ENCODE results near the gene TRABD2A.

TRABD2A gene

DNA sequence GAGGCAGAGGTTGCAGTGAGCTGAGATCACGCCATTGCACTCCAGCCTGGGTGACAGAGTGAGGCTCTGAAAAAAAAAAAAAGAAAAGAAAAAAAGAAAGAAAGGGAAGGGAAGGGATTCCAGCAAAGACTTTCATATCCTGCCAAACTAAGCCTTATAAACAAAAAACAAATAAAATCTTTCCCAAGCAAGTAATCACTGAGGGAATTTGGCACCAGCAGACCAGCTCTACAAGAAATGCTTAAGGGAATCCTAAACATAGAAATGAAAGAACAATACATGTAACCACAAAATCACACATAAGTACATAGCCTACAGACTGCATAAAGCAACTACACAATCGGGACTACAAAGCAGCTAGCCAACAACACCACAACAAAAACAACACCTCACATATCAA lies 79.1 kb downstream of the TRABD2A start:
- no peak for DNase-seq (ENCODE audit: low spot score)
- TF ChIP-seq CTCF (IDR thresholded peaks at IDR 0.05; ENCODE audit: borderline replicate concordance, control extremely low read depth, extremely low read depth, insufficient read depth, missing control alignments) = no peak
- in situ Hi-C loops (cut with MboI; ENCODE audit: low sequenced_read_pairs, unreplicated experiment) = no loop called here

DNA sequence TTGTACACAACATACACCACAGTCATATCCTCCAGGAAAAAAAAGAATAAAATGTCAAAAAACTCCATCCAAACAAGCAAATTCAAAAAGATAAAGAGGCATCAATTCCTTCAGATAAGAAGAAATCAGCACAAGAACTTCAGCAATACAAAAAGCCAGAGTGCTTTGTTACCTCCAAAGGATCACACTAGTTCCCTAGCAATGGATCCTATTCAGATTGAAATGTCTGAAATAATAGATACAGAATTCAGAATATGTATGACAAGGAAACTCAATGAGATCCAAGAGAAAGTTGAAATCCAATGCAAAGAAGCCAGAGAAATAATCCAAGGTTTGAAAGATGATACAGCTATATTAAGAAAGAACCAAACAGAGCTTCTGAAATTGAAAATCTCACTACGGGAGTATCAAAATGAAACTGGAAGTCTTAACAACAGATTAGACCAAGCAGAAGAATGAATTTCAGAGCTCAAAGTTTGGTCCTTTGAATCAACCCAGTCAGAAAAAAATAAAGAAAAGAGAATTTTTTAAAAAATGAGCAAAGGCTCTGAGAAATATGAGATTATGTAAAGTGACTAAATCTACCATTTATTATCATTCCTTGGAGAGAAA lies 80.6 kb downstream of the TRABD2A start:
- DNase-seq (ENCODE audit: low spot score) = peak; percentile 46
- in situ Hi-C loops (cut with MboI; ENCODE audit: low sequenced_read_pairs, unreplicated experiment) = no loop called here
- no peak for TF ChIP-seq CTCF (IDR thresholded peaks at IDR 0.05; ENCODE audit: borderline replicate concordance, control extremely low read depth, extremely low read depth, insufficient read depth, missing control alignments)

- in situ Hi-C loops (cut with MboI; ENCODE audit: low sequenced_read_pairs, unreplicated experiment) = no loop called here
- no peak for TF ChIP-seq CTCF (IDR thresholded peaks at IDR 0.05; ENCODE audit: borderline replicate concordance, control extremely low read depth, extremely low read depth, insufficient read depth, missing control alignments)
- DNase-seq (ENCODE audit: low spot score) = no peak
These were observed 81.1 kb downstream of the TRABD2A start for GRCh38 chr2:84799772-84800171.

GRCh38 chr2:84797271-84797670 lies 83.6 kb downstream of the TRABD2A start:
- TF ChIP-seq CTCF (IDR thresholded peaks at IDR 0.05; ENCODE audit: borderline replicate concordance, control extremely low read depth, extremely low read depth, insufficient read depth, missing control alignments) = no peak
- DNase-seq (ENCODE audit: low spot score) = no peak
- in situ Hi-C loops (cut with MboI; ENCODE audit: low sequenced_read_pairs, unreplicated experiment) = no loop called here

- in situ Hi-C loops (cut with MboI; ENCODE audit: low sequenced_read_pairs, unreplicated experiment) = no loop called here
- DNase-seq (ENCODE audit: low spot score) = no peak
- no peak for TF ChIP-seq CTCF (IDR thresholded peaks at IDR 0.05; ENCODE audit: borderline replicate concordance, control extremely low read depth, extremely low read depth, insufficient read depth, missing control alignments)
These were observed 84.1 kb downstream of the TRABD2A start for GRCh38 chr2:84796798-84797197.

DNA sequence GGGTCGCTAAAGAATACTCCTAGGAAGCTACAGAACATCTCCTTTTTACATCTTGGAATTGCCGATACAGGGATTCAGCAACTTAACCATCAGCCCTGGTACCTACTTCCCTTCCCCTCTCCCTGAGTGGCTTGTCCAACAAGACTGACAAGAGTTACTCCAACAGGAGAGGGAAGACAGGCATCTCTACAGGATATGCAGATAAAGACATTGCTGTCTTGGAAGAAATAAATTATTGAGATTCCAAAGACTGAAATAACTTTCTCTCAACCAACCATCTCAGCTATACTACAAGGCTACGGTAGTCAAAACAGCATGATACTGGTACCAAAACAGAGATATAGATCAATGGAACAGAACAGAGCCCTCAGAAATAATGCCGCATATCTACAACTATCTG lies 87.2 kb downstream of the TRABD2A start:
- no peak for TF ChIP-seq CTCF (IDR thresholded peaks at IDR 0.05; ENCODE audit: borderline replicate concordance, control extremely low read depth, extremely low read depth, insufficient read depth, missing control alignments)
- no peak for DNase-seq (ENCODE audit: low spot score)
- in situ Hi-C loops (cut with MboI; ENCODE audit: low sequenced_read_pairs, unreplicated experiment) = no loop called here

Data from GM13976 (cell line).